ENCODE measurements around the gene CFAP46.

Gene CFAP46

GRCh38 chr10:132847856-132848255, 94.5 kb downstream of the CFAP46 start:
- Histone ChIP-seq H2BK12ac (ENCODE audit: low read length in 2 of 2) (no peak overlapping the region), H4K91ac (ENCODE audit: low read length) (no peak overlapping the region), H3K27me3 (ENCODE audit: control insufficient read depth in 1 of 2, insufficient read depth in 1 of 2, low read length in 2 of 2) (peaks cover 0 to 33% of the 10 kb centered on the region in 2 experiments), H3K79me1 (replicated peaks; ENCODE audit: low read length, poor library complexity, severe bottlenecking) (no peaks in the 10 kb centered on the region), H3K36me3 (ENCODE audit: control insufficient read depth in 1 of 2, insufficient read depth in 2 of 2, low read depth in 1 of 2, low read length in 2 of 2) (no peaks in the 10 kb centered on the region), H3K9me3 (ENCODE audit: control insufficient read depth, low read length) (peaks cover 3% of the 10 kb centered on the region), H3K4me1 (ENCODE audit: control insufficient read depth, insufficient read depth, low read depth, low read length) (no peaks in the 10 kb centered on the region), H3K4ac (ENCODE audit: low read depth in 1 of 2, low read length in 2 of 2) (no peak overlapping the region), H2BK5ac (ENCODE audit: low read depth, low read length, poor library complexity, severe bottlenecking) (no peak overlapping the region), H3K27ac (ENCODE audit: low read length, poor library complexity, severe bottlenecking) (no peak overlapping the region), H3K4me2 (ENCODE audit: low read length, poor library complexity, severe bottlenecking) (no peak overlapping the region), H3K4me3 (ENCODE audit: insufficient read depth in 1 of 2, low read depth in 1 of 2, low read length in 2 of 2) (no peak overlapping the region), H4K8ac (ENCODE audit: low read length) (no peak overlapping the region), H3K18ac (ENCODE audit: low read depth in 1 of 2, low read length in 2 of 2) (no peak overlapping the region), H3K23ac (ENCODE audit: low read length in 2 of 2) (no peak overlapping the region), H2AFZ (ENCODE audit: low read depth, low read length) (no peak overlapping the region), H2AK5ac (ENCODE audit: low read length, severe bottlenecking) (no peak overlapping the region), H3K9ac (ENCODE audit: low read length) (no peak overlapping the region), H3K14ac (ENCODE audit: low read length in 2 of 2) (no peak overlapping the region), H2BK15ac (ENCODE audit: low read depth, poor library complexity, severe bottlenecking) (no peak overlapping the region), H2BK120ac (ENCODE audit: low read depth, low read length) (no peak overlapping the region)
- 78% methylated on average over 15 of the region's 17 CpGs for WGBS
- no peak for DNase-seq

GRCh38 chr10:132847416-132847777, 95.0 kb downstream of the CFAP46 start:
- no peak for DNase-seq
- H3K79me1 ChIP-seq (replicated peaks; ENCODE audit: low read length, poor library complexity, severe bottlenecking), result no peaks in the 10 kb centered on the region

GRCh38 chr10:132846631-132847415, 95.5 kb downstream of the CFAP46 start:
- Histone ChIP-seq H2AFZ (ENCODE audit: low read depth, low read length) (no peak overlapping the region), H2BK12ac (ENCODE audit: low read length in 2 of 2) (no peak overlapping the region), H3K27ac (ENCODE audit: low read length, poor library complexity, severe bottlenecking) (no peak overlapping the region), H3K36me3 (ENCODE audit: control insufficient read depth in 1 of 2, insufficient read depth in 2 of 2, low read depth in 1 of 2, low read length in 2 of 2) (no peaks in the 10 kb centered on the region), H3K4me1 (ENCODE audit: control insufficient read depth, insufficient read depth, low read depth, low read length) (no peaks in the 10 kb centered on the region), H3K4ac (ENCODE audit: low read depth in 1 of 2, low read length in 2 of 2) (no peak overlapping the region), H2AK5ac (ENCODE audit: low read length, severe bottlenecking) (no peak overlapping the region), H3K4me3 (ENCODE audit: insufficient read depth in 1 of 2, low read depth in 1 of 2, low read length in 2 of 2) (no peak overlapping the region), H3K9me3 (ENCODE audit: control insufficient read depth, low read length) (peaks cover 13% of the 10 kb centered on the region), H3K18ac (ENCODE audit: low read depth in 1 of 2, low read length in 2 of 2) (no peak overlapping the region), H3K4me2 (ENCODE audit: low read length, poor library complexity, severe bottlenecking) (no peak overlapping the region), H2BK120ac (ENCODE audit: low read depth, low read length) (no peak overlapping the region), H3K23ac (ENCODE audit: low read length in 2 of 2) (no peak overlapping the region), H3K9ac (ENCODE audit: low read length) (no peak overlapping the region), H3K14ac (ENCODE audit: low read length in 2 of 2) (no peak overlapping the region), H4K8ac (ENCODE audit: low read length) (no peak overlapping the region), H3K27me3 (ENCODE audit: control insufficient read depth in 1 of 2, insufficient read depth in 1 of 2, low read length in 2 of 2) (peaks cover 0 to 33% of the 10 kb centered on the region in 2 experiments), H3K79me1 (replicated peaks; ENCODE audit: low read length, poor library complexity, severe bottlenecking) (no peaks in the 10 kb centered on the region), H2BK5ac (ENCODE audit: low read depth, low read length, poor library complexity, severe bottlenecking) (no peak overlapping the region), H2BK15ac (ENCODE audit: low read depth, poor library complexity, severe bottlenecking) (no peak overlapping the region), H4K91ac (ENCODE audit: low read length) (no peak overlapping the region)
- no peak for DNase-seq
- 90% methylated on average over 27 of the region's 27 CpGs for WGBS

More at GRCh38 chr10:132847416-132847777, 95.0 kb downstream of the CFAP46 start:
- Histone ChIP-seq H3K27me3 (ENCODE audit: control insufficient read depth in 1 of 2, insufficient read depth in 1 of 2, low read length in 2 of 2) (peaks cover 0 to 33% of the 10 kb centered on the region in 2 experiments), H2BK15ac (ENCODE audit: low read depth, poor library complexity, severe bottlenecking) (no peak overlapping the region), H3K23ac (ENCODE audit: low read length in 2 of 2) (no peak overlapping the region), H3K27ac (ENCODE audit: low read length, poor library complexity, severe bottlenecking) (no peak overlapping the region), H3K18ac (ENCODE audit: low read depth in 1 of 2, low read length in 2 of 2) (no peak overlapping the region), H4K8ac (ENCODE audit: low read length) (no peak overlapping the region), H3K4me1 (ENCODE audit: control insufficient read depth, insufficient read depth, low read depth, low read length) (no peaks in the 10 kb centered on the region), H2AFZ (ENCODE audit: low read depth, low read length) (no peak overlapping the region), H2BK12ac (ENCODE audit: low read length in 2 of 2) (no peak overlapping the region), H3K36me3 (ENCODE audit: control insufficient read depth in 1 of 2, insufficient read depth in 2 of 2, low read depth in 1 of 2, low read length in 2 of 2) (no peaks in the 10 kb centered on the region), H2AK5ac (ENCODE audit: low read length, severe bottlenecking) (no peak overlapping the region), H3K9me3 (ENCODE audit: control insufficient read depth, low read length) (peaks cover 8% of the 10 kb centered on the region), H4K91ac (ENCODE audit: low read length) (no peak overlapping the region), H3K9ac (ENCODE audit: low read length) (no peak overlapping the region), H3K4me2 (ENCODE audit: low read length, poor library complexity, severe bottlenecking) (no peak overlapping the region), H2BK5ac (ENCODE audit: low read depth, low read length, poor library complexity, severe bottlenecking) (no peak overlapping the region), H2BK120ac (ENCODE audit: low read depth, low read length) (no peak overlapping the region), H3K14ac (ENCODE audit: low read length in 2 of 2) (no peak overlapping the region), H3K4me3 (ENCODE audit: insufficient read depth in 1 of 2, low read depth in 1 of 2, low read length in 2 of 2) (no peak overlapping the region), H3K4ac (ENCODE audit: low read depth in 1 of 2, low read length in 2 of 2) (no peak overlapping the region)
- WGBS, result 85% methylated on average over 9 of the region's 10 CpGs

- Histone ChIP-seq H3K79me1 (replicated peaks; ENCODE audit: low read length, poor library complexity, severe bottlenecking) (no peaks in the 10 kb centered on the region), H4K91ac (ENCODE audit: low read length) (no peak overlapping the region), H3K4me1 (ENCODE audit: control insufficient read depth, insufficient read depth, low read depth, low read length) (no peaks in the 10 kb centered on the region), H3K4me2 (ENCODE audit: low read length, poor library complexity, severe bottlenecking) (no peak overlapping the region), H3K4me3 (ENCODE audit: insufficient read depth in 1 of 2, low read depth in 1 of 2, low read length in 2 of 2) (peak overlapping the region in 1 of 2 experiments; percentile 7), H2BK120ac (ENCODE audit: low read depth, low read length) (no peak overlapping the region), H3K18ac (ENCODE audit: low read depth in 1 of 2, low read length in 2 of 2) (no peak overlapping the region), H2BK15ac (ENCODE audit: low read depth, poor library complexity, severe bottlenecking) (no peak overlapping the region), H2AFZ (ENCODE audit: low read depth, low read length) (no peak overlapping the region), H3K4ac (ENCODE audit: low read depth in 1 of 2, low read length in 2 of 2) (no peak overlapping the region), H3K23ac (ENCODE audit: low read length in 2 of 2) (no peak overlapping the region), H2BK5ac (ENCODE audit: low read depth, low read length, poor library complexity, severe bottlenecking) (no peak overlapping the region), H3K9me3 (ENCODE audit: control insufficient read depth, low read length) (peaks cover 20% of the 10 kb centered on the region), H3K36me3 (ENCODE audit: control insufficient read depth in 1 of 2, insufficient read depth in 2 of 2, low read depth in 1 of 2, low read length in 2 of 2) (no peaks in the 10 kb centered on the region), H3K27me3 (ENCODE audit: control insufficient read depth in 1 of 2, insufficient read depth in 1 of 2, low read length in 2 of 2) (peaks cover 0 to 29% of the 10 kb centered on the region in 2 experiments), H2AK5ac (ENCODE audit: low read length, severe bottlenecking) (no peak overlapping the region), H3K14ac (ENCODE audit: low read length in 2 of 2) (no peak overlapping the region), H3K9ac (ENCODE audit: low read length) (no peak overlapping the region), H2BK12ac (ENCODE audit: low read length in 2 of 2) (no peak overlapping the region), H4K8ac (ENCODE audit: low read length) (no peak overlapping the region), H3K27ac (ENCODE audit: low read length, poor library complexity, severe bottlenecking) (no peak overlapping the region)
- no peak for DNase-seq
- WGBS, result 89% methylated on average over 33 of the region's 33 CpGs
These were observed 96.4 kb downstream of the CFAP46 start for GRCh38 chr10:132845780-132846595.

Data from mesenchymal stem cell (in vitro differentiated cells and primary cell).